Stimulated activated CD8-positive, alpha-beta memory T cell treated with anti-CD3 and anti-CD28 coated beads, Interleukin-7, amount 100 ng/mL, for 1 hour (primary cell): Measurements from ENCODE around the gene CXorf49B.

Experiments
- DNase-seq, 2 donors: peaks; one replicate each; pipeline ENCODE4 v3.0.0-alpha.2; 2020; ENCODE audit warnings: low read depth in 2 of 2

The CXorf49B gene

DNA sequence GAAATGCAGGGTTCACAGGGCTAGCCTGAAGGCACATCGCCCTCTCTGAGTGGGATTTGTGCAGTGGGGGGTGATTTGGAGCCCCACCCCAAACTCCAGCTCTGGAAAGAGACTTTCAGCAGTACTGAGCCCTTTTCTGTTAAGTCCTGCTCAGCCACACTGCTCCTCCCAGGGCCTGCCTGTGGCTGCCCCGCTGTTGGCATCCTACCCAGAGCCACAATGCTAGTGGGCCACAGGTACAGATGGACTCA is 52.7 kb downstream of the CXorf49B start:
- DNase-seq, result no peak
